ENCODE results near the gene HMG20B.
A peak's percentile ranks its signal among the peaks of the same experiment; 100 is the strongest.

HMG20B gene

GRCh38 chr19:3603121-3603811, 30.5 kb downstream of the HMG20B start:
- no peak for DNase-seq (ENCODE audit: low read depth, low spot score)
- POLR2A ChIA-PET, result no interaction called here
- TF ChIP-seq CTCF (IDR thresholded peaks at IDR 0.05; ENCODE audit: insufficient read depth, low read length, missing control alignments), result no peak
- H3K4me3 ChIP-seq (ENCODE audit: low read depth, low read length), result no peak overlapping the region
- CTCF ChIA-PET, result interaction anchor here (0.7 to 2.1 kb wide), 3 partner anchors 14 to 17 kb away, joined by 3 to 10 read pairs (median 3); partner anchors contain the start of gene GIPC3

GRCh38 chr19:3604227-3604986, 31.7 kb downstream of the HMG20B start:
- ChIA-PET CTCF (interaction anchor here (1.0 to 2.1 kb wide), 2 partner anchors 18 to 59 kb away, joined by 5 to 10 read pairs; partner anchors contain the start of gene GIPC3), POLR2A (no interaction called here)
- no peak overlapping the region for H3K4me3 ChIP-seq (ENCODE audit: low read depth, low read length)
- no peak for DNase-seq (ENCODE audit: low read depth, low spot score)
- no peak for TF ChIP-seq CTCF (IDR thresholded peaks at IDR 0.05; ENCODE audit: insufficient read depth, low read length, missing control alignments)

GRCh38 chr19:3604987-3605343, 32.2 kb downstream of the HMG20B start:
- ChIA-PET POLR2A (no interaction called here), CTCF (interaction anchor here (1.0 to 2.1 kb wide), 2 partner anchors 19 to 60 kb away, joined by 5 to 10 read pairs; partner anchors contain the start of gene GIPC3)
- DNase-seq (ENCODE audit: low read depth, low spot score), result no peak
- H3K4me3 ChIP-seq (ENCODE audit: low read depth, low read length), result peak overlapping the region; percentile 72; the same call in 1 of the 2 replicates
- no peak for TF ChIP-seq CTCF (IDR thresholded peaks at IDR 0.05; ENCODE audit: insufficient read depth, low read length, missing control alignments)

- TF ChIP-seq CTCF (IDR thresholded peaks at IDR 0.05; ENCODE audit: insufficient read depth, low read length, missing control alignments), result no peak
- POLR2A ChIA-PET, result no interaction called here
- DNase-seq (ENCODE audit: low read depth, low spot score), result no peak
- H3K4me3 ChIP-seq (ENCODE audit: low read depth, low read length), result peak overlapping the region; percentile 72
- CTCF ChIA-PET, result interaction anchor here (1.0 kb wide), 1 partner anchor 60 kb away, joined by 5 read pairs; no protein-coding TSS in a partner anchor
Observed at GRCh38 chr19:3605361-3605760, 32.6 kb downstream of the HMG20B start.

GRCh38 chr19:3605770-3606169, 33.0 kb downstream of the HMG20B start:
- ChIA-PET CTCF (no interaction called here), POLR2A (no interaction called here)
- TF ChIP-seq CTCF (IDR thresholded peaks at IDR 0.05; ENCODE audit: insufficient read depth, low read length, missing control alignments), result no peak
- peak overlapping the region; percentile 72 for H3K4me3 ChIP-seq (ENCODE audit: low read depth, low read length)
- no peak for DNase-seq (ENCODE audit: low read depth, low spot score)

GRCh38 chr19:3606174-3606689, 33.5 kb downstream of the HMG20B start:
- POLR2A ChIA-PET, result no interaction called here
- peak overlapping the region; percentile 72 for H3K4me3 ChIP-seq (ENCODE audit: low read depth, low read length)
- CTCF ChIA-PET, result no interaction called here
- DNase-seq (ENCODE audit: low read depth, low spot score), result no peak
- TF ChIP-seq CTCF (IDR thresholded peaks at IDR 0.05; ENCODE audit: insufficient read depth, low read length, missing control alignments), result no peak
